ENCODE data around the gene IKZF5. TPM values are rescaled to one million over a fixed set of nuclear protein-coding genes. Genes with fewer than 3 reads are reported as not detected.

The IKZF5 gene
- total and polyA plus RNA-seq, 2 of the 4 experiments (the other 2 are of a cell fraction), result 2.9 to 4.4 TPM

DNA sequence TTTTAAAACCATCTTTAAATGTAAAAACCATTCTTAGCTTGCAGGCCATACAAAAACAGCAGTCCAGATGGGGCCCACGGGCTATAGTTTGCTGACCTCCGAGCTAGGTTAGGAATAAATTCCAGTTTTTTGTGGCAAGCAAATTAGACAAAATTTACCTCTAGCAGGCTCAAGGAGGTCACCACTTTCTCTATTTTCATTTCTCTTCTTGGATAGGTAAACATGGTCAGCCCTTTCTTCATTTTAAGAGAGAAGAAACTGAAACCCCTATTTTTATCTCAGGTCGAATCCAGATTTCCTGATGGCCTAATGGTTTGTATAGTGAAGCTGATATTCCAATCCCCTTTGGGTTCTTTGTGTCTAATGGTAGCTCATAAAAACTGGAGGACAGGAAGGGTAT is 10.7 kb downstream of the IKZF5 start:
- Histone ChIP-seq H2AK9ac (replicated peaks; ENCODE audit: low read depth, low read length, poor library complexity) (no peak overlapping the region), H3K4ac (ENCODE audit: low read depth, low read length) (no peak overlapping the region), H3K79me1 (ENCODE audit: low read depth in 1 of 2, low read length in 2 of 2) (peaks cover 23 to 25% of the 10 kb centered on the region in 2 experiments; a peak in 3 of 4 replicates), H3K9ac (ENCODE audit: low read depth, low read length) (no peak overlapping the region), H3K4me1 (ENCODE audit: control insufficient read depth, insufficient read depth, low read length) (no peaks in the 10 kb centered on the region; the same call in 1 of the 2 replicates), H3K23ac (ENCODE audit: low read depth, low read length) (no peak overlapping the region), H3K27ac (ENCODE audit: insufficient read depth, low read length) (no peak overlapping the region), H2AK5ac (ENCODE audit: low read depth, low read length) (no peak overlapping the region), H3K36me3 (ENCODE audit: control insufficient read depth, insufficient read depth, low read length) (peaks cover 14% of the 10 kb centered on the region), H2BK120ac (ENCODE audit: low read depth, low read length) (no peak overlapping the region), H3K4me3 (ENCODE audit: insufficient read depth, low read depth, low read length) (no peak overlapping the region), H2BK5ac (ENCODE audit: low read depth, low read length, poor library complexity, severe bottlenecking) (no peak overlapping the region), H3K14ac (replicated peaks; ENCODE audit: low read depth, low read length) (no peak overlapping the region), H4K8ac (ENCODE audit: low read depth in 2 of 2, low read length in 2 of 2) (no peak overlapping the region), H4K91ac (ENCODE audit: insufficient read depth, low read depth, low read length) (no peak overlapping the region), H3K4me2 (ENCODE audit: low read depth, low read length) (no peak overlapping the region), H2AFZ (replicated peaks; ENCODE audit: low read length, poor library complexity) (no peak overlapping the region), H2BK15ac (ENCODE audit: low read depth, low read length) (no peak overlapping the region), H4K20me1 (ENCODE audit: insufficient read depth, low read length) (peaks cover 3% of the 10 kb centered on the region; the same call in 1 of the 2 replicates), H3K9me3 (ENCODE audit: control insufficient read depth, insufficient read depth, low read length) (no peaks in the 10 kb centered on the region), H3K27me3 (ENCODE audit: control insufficient read depth, insufficient read depth, low read length) (no peaks in the 10 kb centered on the region), H3K9me1 (ENCODE audit: insufficient read depth, low read length) (no peaks in the 10 kb centered on the region), H2BK20ac (ENCODE audit: low read depth, low read length) (no peak overlapping the region), H4K5ac (ENCODE audit: low read depth, low read length) (no peak overlapping the region), H3K18ac (ENCODE audit: low read depth, low read length) (no peak overlapping the region), H3K56ac (ENCODE audit: extremely low read depth, insufficient read depth, low read length) (no peak overlapping the region)
- dilution Hi-C loops (cut with HindIII; ENCODE audit: low sequenced_read_pairs, unreplicated experiment), result no loop called here
- TF ChIP-seq, protein P1, sequence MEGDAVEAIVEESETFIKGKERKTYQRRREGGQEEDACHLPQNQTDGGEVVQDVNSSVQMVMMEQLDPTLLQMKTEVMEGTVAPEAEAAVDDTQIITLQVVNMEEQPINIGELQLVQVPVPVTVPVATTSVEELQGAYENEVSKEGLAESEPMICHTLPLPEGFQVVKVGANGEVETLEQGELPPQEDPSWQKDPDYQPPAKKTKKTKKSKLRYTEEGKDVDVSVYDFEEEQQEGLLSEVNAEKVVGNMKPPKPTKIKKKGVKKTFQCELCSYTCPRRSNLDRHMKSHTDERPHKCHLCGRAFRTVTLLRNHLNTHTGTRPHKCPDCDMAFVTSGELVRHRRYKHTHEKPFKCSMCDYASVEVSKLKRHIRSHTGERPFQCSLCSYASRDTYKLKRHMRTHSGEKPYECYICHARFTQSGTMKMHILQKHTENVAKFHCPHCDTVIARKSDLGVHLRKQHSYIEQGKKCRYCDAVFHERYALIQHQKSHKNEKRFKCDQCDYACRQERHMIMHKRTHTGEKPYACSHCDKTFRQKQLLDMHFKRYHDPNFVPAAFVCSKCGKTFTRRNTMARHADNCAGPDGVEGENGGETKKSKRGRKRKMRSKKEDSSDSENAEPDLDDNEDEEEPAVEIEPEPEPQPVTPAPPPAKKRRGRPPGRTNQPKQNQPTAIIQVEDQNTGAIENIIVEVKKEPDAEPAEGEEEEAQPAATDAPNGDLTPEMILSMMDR (conservative IDR thresholded peaks at IDR 0.05; ENCODE audit: low read depth, low read length), result no peak
- TF ChIP-seq BHLHE40 (IDR thresholded peaks at IDR 0.05; ENCODE audit: low read depth, low read length) (no peak), CHD1 (IDR thresholded peaks at IDR 0.05; ENCODE audit: low read depth, low read length) (no peak), MXI1 (IDR thresholded peaks at IDR 0.05; ENCODE audit: borderline replicate concordance, low read depth, low read length) (no peak)
- in situ Hi-C loops (cut with MboI; ENCODE audit: low sequenced_read_pairs), result no loop called here
- intact Hi-C loops (cut with micrococcal nuclease), result no loop called here
- no TSS peak for BruUV-seq (replicated peaks)
- WGBS, 2 experiments (ENCODE audit: extremely low coverage in 2 of 2, insufficient read length in 1 of 2), result no CpG with 5 or more reads among the region's 3 CpGs
- ChIA-PET CTCF (no interaction called here), POLR2A (ENCODE audit: unreplicated experiment) (no interaction called here)
- DNase-seq (no peak), ATAC-seq (ENCODE audit: low read depth) (no peak)

All from IMR-90 (cell line).